HS-5 (cell line): Measurements from ENCODE around the gene NDUFS2.
A peak's percentile ranks its signal among the peaks of the same experiment; 100 is the strongest.

Experiments
- DNase-seq: peaks from one replicate; pipeline ENCODE4 v3.0.0-alpha.2; 2012; ENCODE audit warnings: low read depth

NDUFS2 gene

GRCh38 chr1:161172776-161173376, 29.3 kb upstream of the NDUFS2 start:
- DNase-seq: peak; percentile 93

GRCh38 chr1:161173711-161174110, 28.5 kb upstream of the NDUFS2 start:
- DNase-seq: no peak

- no peak for DNase-seq
These were observed 27.3 kb upstream of the NDUFS2 start for GRCh38 chr1:161174911-161175310.

- no peak for DNase-seq
These were observed 26.3 kb upstream of the NDUFS2 start for GRCh38 chr1:161175771-161176453.

- DNase-seq: no peak
These were observed 25.6 kb upstream of the NDUFS2 start for GRCh38 chr1:161176468-161177111.

GRCh38 chr1:161177112-161177935, 24.8 kb upstream of the NDUFS2 start, which contains the start of gene B4GALT3:
Gene B4GALT3 (minus strand): TSS chr1:161177507. CDS start chr1:161176060, 1,447 bp downstream.
- DNase-seq: no peak

GRCh38 chr1:161177936-161178244, 24.3 kb upstream of the NDUFS2 start:
- no peak for DNase-seq

DNA sequence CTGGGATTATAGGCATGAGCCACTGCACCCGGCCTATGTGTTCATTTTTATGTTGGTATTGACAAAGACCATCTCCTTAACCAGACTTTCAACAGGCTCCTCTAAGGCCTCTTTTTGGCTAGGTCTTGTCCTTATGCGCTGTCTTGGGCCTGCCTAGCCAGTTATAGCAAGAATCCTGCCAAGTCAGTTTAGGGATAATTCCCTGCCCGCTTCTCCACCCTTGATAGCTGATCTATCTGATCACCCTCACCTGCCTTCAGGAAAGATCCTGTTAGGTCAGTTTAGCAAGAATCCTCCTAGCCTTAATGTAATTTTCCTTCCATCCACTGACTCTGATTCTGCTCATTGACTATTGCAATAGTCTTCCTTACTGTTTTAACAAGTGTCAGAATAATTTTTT, 22.5 kb upstream of the NDUFS2 start:
- no peak for DNase-seq

GRCh38 chr1:161180639-161181038, 21.5 kb upstream of the NDUFS2 start:
- DNase-seq: no peak

- peak; percentile 80 for DNase-seq
These were observed 20.0 kb upstream of the NDUFS2 start for GRCh38 chr1:161182214-161182613.

DNA sequence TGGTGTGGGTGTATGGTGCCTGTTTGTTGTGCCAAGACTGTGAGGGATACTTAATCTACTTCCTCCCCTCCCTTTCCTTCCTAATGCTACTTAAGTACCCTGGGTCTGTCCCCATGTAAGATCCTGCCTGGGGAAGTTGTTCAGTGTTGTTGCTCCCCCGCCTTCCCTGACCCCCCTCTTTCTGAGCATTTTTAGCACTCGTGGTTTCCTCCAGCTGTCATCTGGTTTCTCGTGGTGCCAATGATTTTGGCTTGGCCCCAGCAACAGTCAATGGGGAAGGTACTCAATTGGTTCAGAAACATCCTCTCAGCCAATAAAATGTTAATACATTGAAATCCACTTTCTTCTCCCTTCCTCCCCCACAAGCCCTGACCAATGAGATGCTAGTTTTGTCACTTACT, 16.9 kb upstream of the NDUFS2 start:
- DNase-seq: no peak

- no peak for DNase-seq
These were observed 16.3 kb upstream of the NDUFS2 start for GRCh38 chr1:161185732-161186311.

DNA sequence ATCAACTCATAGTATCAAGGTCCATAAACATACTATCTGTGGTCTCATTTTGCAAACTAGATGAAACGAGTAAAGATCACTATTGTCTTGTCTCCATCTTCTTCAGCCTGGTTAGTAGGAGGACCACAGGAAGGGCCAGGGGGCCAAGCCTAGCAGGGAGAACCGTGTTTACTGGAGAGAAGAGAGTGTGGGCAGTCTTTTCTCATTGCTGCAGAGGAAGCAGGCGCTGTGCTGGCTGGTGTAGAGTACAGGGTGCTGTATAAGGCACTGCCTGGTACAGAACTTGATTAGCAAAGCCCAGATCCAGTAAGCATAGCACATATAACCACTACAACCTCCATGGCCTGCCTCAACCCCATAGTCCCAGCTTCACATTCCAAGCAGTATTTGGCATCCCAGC, 14.9 kb upstream of the NDUFS2 start:
- DNase-seq: no peak

DNA sequence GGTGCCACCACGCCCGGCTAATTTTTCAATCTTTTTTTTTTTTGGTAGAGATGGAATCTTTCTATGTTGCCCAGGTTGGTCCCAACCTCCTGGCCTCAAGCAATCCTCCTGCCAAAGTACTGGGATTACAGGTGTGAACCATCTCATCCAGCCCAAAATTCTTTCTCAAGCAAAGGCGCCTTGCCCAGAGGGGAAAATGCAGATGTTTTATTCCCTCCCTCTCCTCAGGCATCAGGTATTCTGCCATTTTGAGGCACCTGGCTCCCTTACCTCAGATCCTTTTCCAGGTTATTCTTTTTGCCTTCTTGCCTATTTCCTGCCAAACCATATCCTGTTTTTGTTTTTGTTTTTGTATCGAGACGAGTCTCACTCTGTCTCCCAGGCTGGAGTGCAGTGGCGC, 13.8 kb upstream of the NDUFS2 start:
- DNase-seq: no peak

DNA sequence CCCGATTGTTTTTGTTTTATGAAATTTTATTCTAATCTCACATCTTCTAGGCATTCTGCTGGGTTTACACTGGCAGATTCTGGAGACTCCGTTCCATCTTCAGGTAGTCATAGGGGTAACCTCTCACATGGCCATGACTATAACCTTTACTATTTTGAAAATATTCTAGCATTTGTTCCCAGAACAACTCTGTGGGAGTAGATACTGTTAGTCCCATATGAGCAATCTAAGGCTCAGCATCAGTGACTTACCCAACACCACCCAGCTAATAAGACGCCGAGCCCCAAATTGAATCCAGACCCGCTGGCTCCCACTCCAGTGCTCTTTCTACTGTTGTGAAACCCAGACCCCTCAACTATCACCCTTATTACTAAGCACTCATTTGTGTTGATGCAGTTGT, 13.1 kb upstream of the NDUFS2 start:
- no peak for DNase-seq

- DNase-seq: no peak
These were observed 11.1 kb upstream of the NDUFS2 start for GRCh38 chr1:161190962-161191521.

- DNase-seq: no peak
These were observed 10.2 kb upstream of the NDUFS2 start for GRCh38 chr1:161191971-161192370.

- no peak for DNase-seq
These were observed 9.4 kb upstream of the NDUFS2 start for GRCh38 chr1:161192476-161193465.

GRCh38 chr1:161193561-161194235, 8.5 kb upstream of the NDUFS2 start:
- no peak for DNase-seq

GRCh38 chr1:161195171-161195570, 7.0 kb upstream of the NDUFS2 start:
- no peak for DNase-seq
